Breast epithelium (tissue), 3 donors: ENCODE results near the gene SOX11.

ENCODE experiments used
- POLR2AphosphoS5 ChIP-seq, 3 donors: sonication (generic); formaldehyde crosslinking; IDR thresholded peaks; one replicate each; pipeline ENCODE4 v1.6.1; 2017; ENCODE audit warnings: antibody characterized with exemption in 3 of 3
- TF ChIP-seq, protein P1 (sequence below), 3 donors: fragments of 450-650 bp; IDR thresholded peaks; one replicate each; pipeline ENCODE4 v1.5.1; 2016 to 2017; ENCODE audit warnings: antibody characterized with exemption in 3 of 3, mild to moderate bottlenecking in 3 of 3, moderate library complexity in 3 of 3

DNA sequence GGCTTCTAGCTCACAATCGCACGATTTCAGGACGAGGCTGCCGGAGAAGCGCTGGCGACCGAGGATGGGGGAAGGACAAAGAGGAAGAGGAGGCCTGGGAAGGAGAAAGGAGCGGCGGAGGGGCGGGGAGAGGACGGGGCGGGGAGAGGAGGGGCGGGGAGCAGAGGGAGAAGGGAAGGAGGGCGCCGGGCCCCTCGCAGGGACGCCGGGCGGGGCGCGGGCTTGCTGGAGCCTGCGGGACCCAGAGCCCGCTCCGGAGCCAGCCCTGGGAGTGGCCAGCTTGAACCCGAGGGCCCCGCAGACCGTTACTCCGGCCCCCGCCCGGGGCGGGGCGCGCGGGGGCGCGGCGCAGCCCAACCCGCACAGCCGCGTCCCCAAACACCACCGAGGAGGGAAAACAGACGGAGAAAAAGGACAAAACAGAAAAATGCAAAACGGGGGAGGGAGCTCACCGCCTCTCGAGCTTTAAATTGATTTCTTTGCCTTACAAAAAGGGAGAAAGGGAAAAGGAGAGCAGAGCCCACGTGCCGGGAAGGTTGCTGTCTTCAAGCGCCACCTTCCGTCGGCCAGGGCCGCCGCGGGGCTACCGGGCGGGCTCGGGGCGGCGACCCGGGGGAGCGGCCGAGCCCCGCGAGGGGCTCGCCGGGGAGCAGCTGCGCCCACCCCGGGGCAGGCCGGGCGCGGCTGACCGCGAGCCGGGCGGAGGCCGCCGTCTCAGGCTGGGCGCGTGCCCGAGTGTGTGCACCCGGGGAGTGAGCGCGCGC is 781 bp upstream of the SOX11 start:
- TF ChIP-seq, protein P1, sequence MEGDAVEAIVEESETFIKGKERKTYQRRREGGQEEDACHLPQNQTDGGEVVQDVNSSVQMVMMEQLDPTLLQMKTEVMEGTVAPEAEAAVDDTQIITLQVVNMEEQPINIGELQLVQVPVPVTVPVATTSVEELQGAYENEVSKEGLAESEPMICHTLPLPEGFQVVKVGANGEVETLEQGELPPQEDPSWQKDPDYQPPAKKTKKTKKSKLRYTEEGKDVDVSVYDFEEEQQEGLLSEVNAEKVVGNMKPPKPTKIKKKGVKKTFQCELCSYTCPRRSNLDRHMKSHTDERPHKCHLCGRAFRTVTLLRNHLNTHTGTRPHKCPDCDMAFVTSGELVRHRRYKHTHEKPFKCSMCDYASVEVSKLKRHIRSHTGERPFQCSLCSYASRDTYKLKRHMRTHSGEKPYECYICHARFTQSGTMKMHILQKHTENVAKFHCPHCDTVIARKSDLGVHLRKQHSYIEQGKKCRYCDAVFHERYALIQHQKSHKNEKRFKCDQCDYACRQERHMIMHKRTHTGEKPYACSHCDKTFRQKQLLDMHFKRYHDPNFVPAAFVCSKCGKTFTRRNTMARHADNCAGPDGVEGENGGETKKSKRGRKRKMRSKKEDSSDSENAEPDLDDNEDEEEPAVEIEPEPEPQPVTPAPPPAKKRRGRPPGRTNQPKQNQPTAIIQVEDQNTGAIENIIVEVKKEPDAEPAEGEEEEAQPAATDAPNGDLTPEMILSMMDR (IDR thresholded peaks at IDR 0.05) = no peak
- TF ChIP-seq POLR2AphosphoS5 (IDR thresholded peaks at IDR 0.05) = no peak
